Sigmoid colon (tissue), 4 donors: ENCODE data around the gene LMF1.

Experiments
- CTCF ChIP-seq, 4 experiments: fragments of 450-650 bp in 3 of 4; fragments of 200-600 bp in 1 of 4; IDR thresholded peaks; one replicate each; pipeline ENCODE4 v1.5.1; 2016 to 2019; ENCODE audit warnings: antibody characterized with exemption in 4 of 4, mild to moderate bottlenecking in 3 of 4, moderate library complexity in 2 of 4
- POLR2A ChIP-seq, 2 donors: fragments of 450-650 bp; IDR thresholded peaks; one replicate each; pipeline ENCODE4 v1.6.1; 2016; ENCODE audit warnings: antibody characterized with exemption in 2 of 2, mild to moderate bottlenecking in 2 of 2, moderate library complexity in 2 of 2
- POLR2AphosphoS5 ChIP-seq, 4 donors: sonication (generic); formaldehyde crosslinking; IDR thresholded peaks; one replicate each; pipeline ENCODE4 v1.6.1; 2017; ENCODE audit warnings: antibody characterized with exemption in 4 of 4

- TF ChIP-seq CTCF (IDR thresholded peaks at IDR 0.05) = no peak
- TF ChIP-seq POLR2A (IDR thresholded peaks at IDR 0.05) = no peak
- no peak for TF ChIP-seq POLR2AphosphoS5 (IDR thresholded peaks at IDR 0.05)
These were observed 54.6 kb downstream of the LMF1 start for GRCh38 chr16:916035-916799.
